ENCODE measurements around the gene SF1. TPM values are rescaled to one million over a fixed set of nuclear protein-coding genes. Genes with fewer than 3 reads are reported as not detected.

SF1 gene
- total and polyA plus RNA-seq, 9 of the 15 experiments (the other 6 are each of a cell fraction or from before 2014, with no cell fraction given): 13.1 to 334 (median 111) TPM

GRCh38 chr11:64787526-64788320 lies 9.4 kb upstream of the SF1 start (continued):
- TF ChIP-seq CTCFL (IDR thresholded peaks at IDR 0.05; ENCODE audit: borderline replicate concordance, insufficient read depth, low read depth, low read length, poor library complexity, severe bottlenecking): peak; percentile 70
- no peak for TF ChIP-seq SRSF7 (optimal IDR thresholded peaks at IDR 0.05; ENCODE audit: low read depth, low read length)
- no peak for TF ChIP-seq ZNF324 (CRISPR knock-in tag; IDR thresholded peaks at IDR 0.05)
- no peak for TF ChIP-seq MBD2 (IDR thresholded peaks at IDR 0.05; ENCODE audit: borderline replicate concordance, low read depth)
- no peak for TF ChIP-seq ZNF232 (CRISPR knock-in tag; IDR thresholded peaks at IDR 0.05)
- TF ChIP-seq RBBP5 (IDR thresholded peaks at IDR 0.05; ENCODE audit: borderline replicate concordance, insufficient read depth, low read length, poor library complexity, severe bottlenecking): no peak
- TF ChIP-seq CEBPZ (IDR thresholded peaks at IDR 0.05; ENCODE audit: borderline replicate concordance, low read depth, low read length): no peak
- no peak for TF ChIP-seq TCF7 (IDR thresholded peaks at IDR 0.05; ENCODE audit: borderline replicate concordance)
- no peak for TF ChIP-seq XRCC5 (IDR thresholded peaks at IDR 0.05; ENCODE audit: low read depth, low read length)
- no peak for TF ChIP-seq SIN3B (IDR thresholded peaks at IDR 0.05; ENCODE audit: low read depth)
- no peak for TF ChIP-seq JUN (IDR thresholded peaks at IDR 0.05; ENCODE audit: borderline replicate concordance, low read depth, low read length)
- no peak for TF ChIP-seq JUN (CRISPR knock-in tag; IDR thresholded peaks at IDR 0.05; ENCODE audit: borderline replicate concordance)
- no peak for TF ChIP-seq PYGO2 (tag; IDR thresholded peaks at IDR 0.05)
- TF ChIP-seq ETV1 (tag; conservative IDR thresholded peaks at IDR 0.05; ENCODE audit: low read depth): no peak
- TF ChIP-seq BRD9 (IDR thresholded peaks at IDR 0.05; ENCODE audit: low read depth, partially characterized antibody): no peak
- TF ChIP-seq SMARCB1 (IDR thresholded peaks at IDR 0.05; ENCODE audit: insufficient read length, low read depth): no peak
- no peak for TF ChIP-seq ZNF124 (CRISPR knock-in tag; IDR thresholded peaks at IDR 0.05)
- no peak for TF ChIP-seq ZKSCAN8 (CRISPR knock-in tag; IDR thresholded peaks at IDR 0.05)
- no peak for TF ChIP-seq TAF15 (IDR thresholded peaks at IDR 0.05; ENCODE audit: low read depth, low read length)
- no peak for TF ChIP-seq MTF1 (CRISPR knock-in tag; IDR thresholded peaks at IDR 0.05; ENCODE audit: borderline replicate concordance)
- no peak for TF ChIP-seq TOE1 (IDR thresholded peaks at IDR 0.05; ENCODE audit: borderline replicate concordance)
- no peak for TF ChIP-seq TOE1 (CRISPR knock-in tag; IDR thresholded peaks at IDR 0.05; ENCODE audit: borderline replicate concordance, low read depth)
- no peak for TF ChIP-seq U2AF1 (optimal IDR thresholded peaks at IDR 0.05; ENCODE audit: low read depth, low read length)
- no peak for TF ChIP-seq LCOR (CRISPR knock-in tag; IDR thresholded peaks at IDR 0.05)

Data from K562 (cell line).